ENCODE results near the gene SCTR. TPM values are rescaled to one million over a fixed set of nuclear protein-coding genes. Genes with fewer than 3 reads are reported as not detected.

SCTR gene
- total and polyA plus RNA-seq, 2 of the 13 experiments (the other 11 are each of a cell fraction or from before 2014, with no cell fraction given): not detected

GRCh38 chr2:119426801-119427395 is 97.4 kb downstream of the SCTR start (continued):
- TF ChIP-seq FOXM1 (CRISPR knock-in tag; IDR thresholded peaks at IDR 0.05) (no peak), IRF2 (CRISPR knock-in tag; IDR thresholded peaks at IDR 0.05) (peak; percentile 37; the same call in 1 of the 2 replicates), GMEB2 (CRISPR knock-in tag; IDR thresholded peaks at IDR 0.05; ENCODE audit: low read depth) (no peak), TIGD3 (CRISPR knock-in tag; IDR thresholded peaks at IDR 0.05; ENCODE audit: borderline replicate concordance) (no peak), ZNF772 (CRISPR knock-in tag; IDR thresholded peaks at IDR 0.05) (no peak), MLXIP (CRISPR knock-in tag; IDR thresholded peaks at IDR 0.05; ENCODE audit: borderline replicate concordance) (no peak), ZBTB7A (CRISPR knock-in tag; IDR thresholded peaks at IDR 0.05) (no peak), UBTF (CRISPR knock-in tag; IDR thresholded peaks at IDR 0.05) (peak; percentile 34), TARDBP (CRISPR knock-in tag; IDR thresholded peaks at IDR 0.05) (peak; percentile 71; the same call in 1 of the 2 replicates), NFIB (CRISPR knock-in tag; IDR thresholded peaks at IDR 0.05; ENCODE audit: borderline replicate concordance) (no peak), ZNF75D (CRISPR knock-in tag; IDR thresholded peaks at IDR 0.05; ENCODE audit: borderline replicate concordance) (no peak), ZBTB7B (CRISPR knock-in tag; IDR thresholded peaks at IDR 0.05) (0 out of 2 replicates have a peak, but pooled peaks have one; percentile 31), ZNF224 (CRISPR knock-in tag; IDR thresholded peaks at IDR 0.05) (peak; percentile 42; the same call in 1 of the 2 replicates), SMYD3 (CRISPR knock-in tag; IDR thresholded peaks at IDR 0.05) (no peak), WIZ (CRISPR knock-in tag; IDR thresholded peaks at IDR 0.05) (no peak; the same call in 1 of the 2 replicates), JDP2 (CRISPR knock-in tag; IDR thresholded peaks at IDR 0.05; ENCODE audit: borderline replicate concordance) (no peak), ZNF274 (CRISPR knock-in tag; IDR thresholded peaks at IDR 0.05) (0 out of 2 replicates have a peak, but pooled peaks have one; percentile 16), MXD4 (CRISPR knock-in tag; IDR thresholded peaks at IDR 0.05) (no peak), ZNF468 (CRISPR knock-in tag; IDR thresholded peaks at IDR 0.05) (no peak), ZNF326 (CRISPR knock-in tag; IDR thresholded peaks at IDR 0.05; ENCODE audit: borderline replicate concordance) (no peak)
- TF ChIP-seq, protein P1, sequence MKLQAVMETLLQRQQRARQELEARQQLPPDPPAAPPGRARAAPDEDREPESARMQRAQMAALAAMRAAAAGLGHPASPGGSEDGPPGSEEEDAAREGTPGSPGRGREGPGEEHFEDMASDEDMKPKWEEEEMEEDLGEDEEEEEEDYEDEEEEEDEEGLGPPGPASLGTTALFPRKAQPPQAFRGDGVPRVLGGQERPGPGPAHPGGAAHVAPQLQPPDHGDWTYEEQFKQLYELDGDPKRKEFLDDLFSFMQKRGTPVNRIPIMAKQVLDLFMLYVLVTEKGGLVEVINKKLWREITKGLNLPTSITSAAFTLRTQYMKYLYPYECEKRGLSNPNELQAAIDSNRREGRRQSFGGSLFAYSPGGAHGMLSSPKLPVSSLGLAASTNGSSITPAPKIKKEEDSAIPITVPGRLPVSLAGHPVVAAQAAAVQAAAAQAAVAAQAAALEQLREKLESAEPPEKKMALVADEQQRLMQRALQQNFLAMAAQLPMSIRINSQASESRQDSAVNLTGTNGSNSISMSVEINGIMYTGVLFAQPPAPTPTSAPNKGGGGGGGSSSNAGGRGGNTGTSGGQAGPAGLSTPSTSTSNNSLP (IDR thresholded peaks at IDR 0.05; ENCODE audit: low read depth, low read length): no peak
